Cerebellar cortex (tissue), 1 donor: Measurements from ENCODE around the gene DNAJC24.

Experiments
- DNase-seq: peaks from one replicate; pipeline ENCODE4 v3.0.0-alpha.2; 2015; ENCODE audit warnings: low spot score

Gene DNAJC24

GRCh38 chr11:31415435-31415834 lies 45.8 kb downstream of the DNAJC24 start:
- no peak for DNase-seq

GRCh38 chr11:31417357-31417756 lies 47.7 kb downstream of the DNAJC24 start:
- DNase-seq = no peak

- DNase-seq = no peak
Measured at GRCh38 chr11:31417816-31418215, 48.2 kb downstream of the DNAJC24 start.

GRCh38 chr11:31419138-31419537 lies 49.5 kb downstream of the DNAJC24 start:
- DNase-seq = no peak

- DNase-seq = no peak
Measured at GRCh38 chr11:31419669-31420068, 50.0 kb downstream of the DNAJC24 start.

GRCh38 chr11:31421820-31422219 lies 52.2 kb downstream of the DNAJC24 start:
- no peak for DNase-seq

- no peak for DNase-seq
Measured at GRCh38 chr11:31422703-31423102, 53.0 kb downstream of the DNAJC24 start.

GRCh38 chr11:31424652-31425051 lies 55.0 kb downstream of the DNAJC24 start:
- DNase-seq = no peak

GRCh38 chr11:31433851-31434250 lies 64.2 kb downstream of the DNAJC24 start:
- DNase-seq = no peak

GRCh38 chr11:31437742-31438435 lies 68.2 kb downstream of the DNAJC24 start:
- DNase-seq = no peak

- no peak for DNase-seq
Measured at GRCh38 chr11:31441296-31441695, 71.6 kb downstream of the DNAJC24 start.

- DNase-seq = no peak
Measured at GRCh38 chr11:31442086-31442485, 72.4 kb downstream of the DNAJC24 start.

- DNase-seq = no peak
Measured at GRCh38 chr11:31443802-31444201, 74.1 kb downstream of the DNAJC24 start.

- no peak for DNase-seq
Measured at GRCh38 chr11:31445621-31446020, 76.0 kb downstream of the DNAJC24 start.

GRCh38 chr11:31449040-31449439 lies 79.4 kb downstream of the DNAJC24 start:
- no peak for DNase-seq

- no peak for DNase-seq
Measured at GRCh38 chr11:31450841-31451240, 81.2 kb downstream of the DNAJC24 start.

GRCh38 chr11:31455177-31455576 lies 85.5 kb downstream of the DNAJC24 start:
- DNase-seq = no peak

- DNase-seq = no peak
Measured at GRCh38 chr11:31464436-31464835, 94.8 kb downstream of the DNAJC24 start.

- no peak for DNase-seq
Measured at GRCh38 chr11:31474083-31474482, 104.4 kb downstream of the DNAJC24 start.

- DNase-seq = peak; percentile 67
Measured at GRCh38 chr11:31477528-31478222, 108.0 kb downstream of the DNAJC24 start.

GRCh38 chr11:31478223-31478590 lies 108.5 kb downstream of the DNAJC24 start:
- DNase-seq = no peak

- DNase-seq = no peak
Measured at GRCh38 chr11:31479066-31479465, 109.4 kb downstream of the DNAJC24 start.

GRCh38 chr11:31480930-31481329 lies 111.3 kb downstream of the DNAJC24 start:
- no peak for DNase-seq
